Natural killer cell treated with Interleukin-12 subunit alpha and Interleukin-12 subunit beta and Interleukin-15 and Interleukin-18, amount 100 ng/mL, for 72 hours (primary cell): ENCODE results near the gene STAT2. TPM values are rescaled to one million over a fixed set of nuclear protein-coding genes. Genes with fewer than 3 reads are reported as not detected.
A peak's percentile ranks its signal among the peaks of the same experiment; 100 is the strongest.

Source experiments
- ATAC-seq, 2 donors: fragments of 150-1000 bp; cut with Tn5 transposase in 1 of 2; sonication (Bioruptor Pico), chemical (Tn5 transposase) in 1 of 2; 2 replicates each; pipeline ENCODE4 v1.10.0; 2021
- DNase-seq: peaks from one replicate; pipeline ENCODE4 v3.0.0; 2022; ENCODE audit warnings: low spot score
- H3K27ac Mint-ChIP-seq, 2 donors: 1 replicate in 1 of 2; 2 replicates in 1 of 2; pipeline ENCODE4 v1.8.0; 2022; ENCODE audit warnings: mixed read lengths in 2 of 2, mild to moderate bottlenecking in 1 of 2, moderate library complexity in 1 of 2
- H3K27me3 Mint-ChIP-seq, 2 donors: 1 replicate in 1 of 2; 2 replicates in 1 of 2; pipeline ENCODE4 v1.8.0; 2022; ENCODE audit warnings: mixed read lengths in 2 of 2
- H3K36me3 Mint-ChIP-seq: one replicate; pipeline ENCODE4 v1.8.0; 2022; ENCODE audit warnings: mixed read lengths
- H3K4me1 Mint-ChIP-seq, 2 donors: 1 replicate in 1 of 2; 2 replicates in 1 of 2; pipeline ENCODE4 v1.8.0; 2022; ENCODE audit warnings: low read depth in 2 of 2, mixed read lengths in 2 of 2, mild to moderate bottlenecking in 1 of 2
- H3K4me3 Mint-ChIP-seq: one replicate; pipeline ENCODE4 v1.8.0; 2022; ENCODE audit warnings: mixed read lengths
- H3K9me3 Mint-ChIP-seq: 2 replicates; pipeline ENCODE4 v1.8.0; 2022; ENCODE audit warnings: mixed read lengths
- total RNA-seq, 2 donors: library from RNA; stranded (reverse); gene quantifications; one replicate each; pipeline ENCODE4 v1.2.3, GENCODE V29; 2022

Gene STAT2
- total RNA-seq, 2 donors from 2014 or later, result 97.7 to 104 TPM

DNA sequence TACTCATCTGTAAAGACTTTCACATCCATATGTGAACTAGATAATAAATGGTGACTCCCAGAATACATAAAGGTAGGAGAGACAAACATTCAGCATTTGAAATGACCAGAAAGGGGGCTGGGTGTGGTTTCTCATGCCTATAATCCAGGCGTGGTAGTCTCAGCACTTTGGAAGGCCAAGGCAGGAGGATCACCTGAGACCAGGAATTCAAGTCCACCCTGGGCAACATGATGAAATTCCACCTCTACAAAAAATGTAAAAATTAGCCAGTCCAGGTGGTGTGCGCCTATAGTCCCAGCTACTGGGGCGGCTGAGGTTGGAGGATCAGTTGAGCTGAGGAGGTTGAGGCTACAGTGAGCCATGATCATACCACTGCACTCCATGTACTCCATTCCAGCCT is 55.6 kb downstream of the STAT2 start:
- Mint-ChIP-seq H3K4me1 (peaks cover 19 to 21% of the 10 kb centered on the region in 2 donors), H3K27me3 (no peaks in the 10 kb centered on the region), H3K9me3 (no peaks in the 10 kb centered on the region), H3K27ac (no peak overlapping the region), H3K36me3 (no peaks in the 10 kb centered on the region), H3K4me3 (no peak overlapping the region)
- no peak for ATAC-seq
- DNase-seq, result no peak

DNA sequence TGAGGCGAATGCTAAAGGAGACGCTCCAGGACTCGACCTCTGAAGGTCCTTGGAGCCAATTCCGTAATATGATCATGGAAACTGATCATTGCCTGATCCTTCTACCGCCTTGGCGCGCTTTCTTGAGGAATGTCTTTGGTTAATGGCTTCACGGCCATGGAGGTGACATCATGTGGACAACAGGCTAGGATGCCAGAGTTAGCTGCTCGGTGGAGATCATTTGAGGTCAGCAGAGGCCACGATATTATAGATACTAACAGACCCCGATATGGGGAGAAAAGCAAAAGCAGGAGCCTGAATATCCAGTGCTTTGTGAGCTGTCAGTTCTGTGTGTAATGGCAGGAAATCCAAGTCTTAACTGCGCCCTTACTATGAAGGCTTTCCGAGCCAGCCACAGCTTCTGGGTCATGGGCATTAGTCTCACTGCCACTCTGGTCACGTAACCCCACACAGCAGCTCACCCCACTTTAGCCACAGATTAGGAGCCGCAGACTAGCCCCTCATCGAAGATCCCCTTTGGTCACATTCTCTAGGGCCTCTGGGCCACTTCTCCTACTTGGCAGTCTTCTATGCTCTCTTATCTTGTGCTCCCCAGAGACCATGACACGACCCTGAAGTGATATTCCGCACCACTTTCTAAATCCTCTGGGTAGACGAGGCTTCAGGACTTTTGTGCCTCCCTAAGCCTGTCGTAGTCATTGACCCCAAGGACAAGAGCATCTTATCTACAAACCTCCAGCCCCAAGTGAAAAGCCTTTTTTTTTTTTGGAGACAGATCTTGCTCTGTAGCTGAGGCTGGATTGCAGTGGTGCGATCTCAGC is 59.1 kb downstream of the STAT2 start:
- Mint-ChIP-seq H3K4me3 (peak overlapping the region; percentile 84), H3K27me3 (no peaks in the 10 kb centered on the region), H3K36me3 (no peaks in the 10 kb centered on the region), H3K27ac (peak overlapping the region; percentile 87 to 95), H3K4me1 (peaks cover 39 to 49% of the 10 kb centered on the region in 2 donors), H3K9me3 (no peaks in the 10 kb centered on the region)
- ATAC-seq, result no peak
- DNase-seq, result no peak

DNA sequence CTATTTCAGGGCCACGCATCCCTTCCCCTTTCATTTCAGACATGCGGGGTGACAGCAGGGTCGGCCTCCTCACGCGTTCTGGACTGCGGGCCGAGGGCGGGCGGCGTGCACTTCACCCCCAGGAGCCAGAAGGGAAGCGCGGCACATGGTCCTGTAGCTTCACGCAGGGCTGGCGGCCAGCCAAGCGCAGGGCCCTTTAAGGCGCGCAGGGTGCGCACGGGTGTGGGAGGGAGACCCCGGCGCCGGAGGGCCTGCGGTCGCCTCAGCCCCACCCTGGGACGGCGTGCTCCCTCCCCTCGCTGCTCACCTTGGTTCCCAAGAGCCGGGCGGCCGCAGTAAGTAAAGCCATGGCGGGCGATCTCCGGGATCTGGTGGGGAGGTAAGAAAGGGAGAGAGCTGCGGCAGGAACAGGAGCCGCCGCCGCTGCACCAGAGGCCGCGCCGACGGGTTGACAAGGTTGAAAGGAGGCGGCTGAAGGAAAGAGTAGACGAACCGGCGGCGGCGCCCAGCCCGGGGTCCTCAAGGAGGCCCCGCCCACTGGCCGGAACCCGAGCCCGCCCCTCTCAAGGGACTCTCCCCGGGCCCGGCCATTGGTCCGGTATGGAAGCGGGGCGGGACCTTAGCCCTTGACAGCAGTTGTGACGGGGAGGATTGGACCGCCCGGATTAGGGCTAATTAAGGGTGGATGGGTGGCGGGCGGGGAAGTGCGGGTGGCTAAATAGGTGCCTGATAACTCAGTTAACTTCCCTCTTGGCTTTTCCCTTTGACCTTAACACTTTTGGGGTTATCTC is 59.9 kb downstream of the STAT2 start, which contains the start of gene CS:
CS (minus strand) TSS at position 478 of the 791 bp plus-strand sequence; CDS start at position 349, 129 bp downstream.
- Mint-ChIP-seq H3K4me1 (peaks cover 39 to 49% of the 10 kb centered on the region in 2 donors), H3K4me3 (peak within 1 kb of the TSS; percentile 84), H3K27me3 (no peaks in the 10 kb centered on the region), H3K36me3 (no peaks in the 10 kb centered on the region), H3K27ac (peak within 1 kb of the TSS; percentile 87 to 95), H3K9me3 (no peaks in the 10 kb centered on the region)
- DNase-seq, result peak; percentile 100
- peak; percentile 99 to 100 for ATAC-seq

DNA sequence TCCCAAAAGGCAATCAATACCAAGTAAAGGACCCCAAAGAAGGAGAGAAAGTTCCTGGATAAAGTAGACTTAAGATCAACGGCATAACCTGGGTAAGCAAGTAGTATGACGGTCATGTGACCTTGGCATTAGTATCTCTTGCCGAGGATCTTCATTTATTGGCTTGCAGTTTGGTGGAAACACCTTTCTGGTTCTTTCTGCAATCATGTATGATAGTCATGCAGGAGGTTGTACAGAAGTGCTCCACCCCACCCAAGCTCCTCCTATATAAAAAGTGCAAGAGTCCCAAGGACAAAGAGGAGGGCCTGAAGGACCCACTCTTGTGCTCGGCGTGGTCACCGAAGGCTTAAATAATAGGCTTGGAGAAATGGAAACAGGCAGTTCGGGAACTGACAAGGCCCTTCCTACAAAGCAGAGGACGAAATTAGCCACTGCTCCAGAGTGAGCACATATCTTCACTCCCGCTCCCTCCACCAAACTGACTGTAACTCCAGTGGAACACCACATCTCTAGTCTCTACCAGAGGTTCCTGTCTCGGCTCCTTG is 60.5 kb downstream of the STAT2 start:
- Mint-ChIP-seq H3K27ac (peak overlapping the region; percentile 87 to 95), H3K27me3 (no peaks in the 10 kb centered on the region), H3K4me1 (peaks cover 39 to 49% of the 10 kb centered on the region in 2 donors), H3K36me3 (no peaks in the 10 kb centered on the region), H3K9me3 (no peaks in the 10 kb centered on the region), H3K4me3 (peak overlapping the region; percentile 84)
- ATAC-seq (no peak), DNase-seq (no peak)

DNA sequence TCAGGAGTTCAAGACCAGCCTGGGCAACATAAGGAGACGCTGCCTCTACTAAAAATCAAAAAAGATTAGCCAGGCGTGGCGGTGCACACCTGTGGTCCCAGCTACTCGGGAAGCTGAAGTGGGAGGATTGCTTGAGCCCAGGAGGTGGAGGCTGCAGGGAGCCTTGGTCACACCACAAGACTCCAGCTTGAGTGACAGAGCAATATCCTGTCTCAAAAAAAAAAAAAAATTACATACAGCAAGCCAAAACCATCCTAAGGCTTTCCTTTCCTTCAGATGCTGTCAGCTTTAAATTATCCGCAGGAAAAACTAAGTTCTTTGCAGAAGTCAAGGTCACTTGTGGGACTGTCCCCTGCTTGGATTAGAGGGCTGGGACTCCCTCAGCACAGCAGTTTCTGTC is 61.1 kb downstream of the STAT2 start:
- DNase-seq (no peak), ATAC-seq (no peak)
- Mint-ChIP-seq H3K4me3 (peak overlapping the region; percentile 84), H3K27me3 (no peaks in the 10 kb centered on the region), H3K27ac (peak overlapping the region; percentile 87 to 95), H3K36me3 (no peaks in the 10 kb centered on the region), H3K9me3 (no peaks in the 10 kb centered on the region), H3K4me1 (peaks cover 39 to 49% of the 10 kb centered on the region in 2 donors)

DNA sequence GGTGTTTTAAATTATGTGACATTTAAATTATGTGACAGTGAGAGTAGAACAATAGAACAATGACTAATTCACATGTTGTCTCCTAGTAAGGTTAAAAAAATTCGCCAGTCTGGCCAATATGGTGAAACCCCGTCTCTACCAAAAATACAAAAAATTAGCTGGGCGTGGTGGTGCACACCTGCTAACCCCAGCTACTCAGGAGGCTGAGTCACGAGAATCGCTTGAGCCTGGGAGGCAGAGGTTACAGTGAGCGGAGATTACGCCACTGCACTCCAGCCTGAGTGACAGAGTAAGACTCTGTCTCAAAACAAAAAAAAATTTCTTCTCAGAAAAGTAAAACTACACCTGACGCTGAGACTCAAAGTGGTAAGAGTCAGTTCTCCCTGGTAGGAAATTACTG is 62.5 kb downstream of the STAT2 start:
- Mint-ChIP-seq H3K4me3 (peak overlapping the region; percentile 84), H3K27me3 (no peaks in the 10 kb centered on the region), H3K9me3 (no peaks in the 10 kb centered on the region), H3K4me1 (peaks cover 41 to 49% of the 10 kb centered on the region in 2 donors), H3K36me3 (no peaks in the 10 kb centered on the region), H3K27ac (peak overlapping the region in 1 of 2 donors; percentile 53)
- no peak for DNase-seq
- ATAC-seq, result no peak

DNA sequence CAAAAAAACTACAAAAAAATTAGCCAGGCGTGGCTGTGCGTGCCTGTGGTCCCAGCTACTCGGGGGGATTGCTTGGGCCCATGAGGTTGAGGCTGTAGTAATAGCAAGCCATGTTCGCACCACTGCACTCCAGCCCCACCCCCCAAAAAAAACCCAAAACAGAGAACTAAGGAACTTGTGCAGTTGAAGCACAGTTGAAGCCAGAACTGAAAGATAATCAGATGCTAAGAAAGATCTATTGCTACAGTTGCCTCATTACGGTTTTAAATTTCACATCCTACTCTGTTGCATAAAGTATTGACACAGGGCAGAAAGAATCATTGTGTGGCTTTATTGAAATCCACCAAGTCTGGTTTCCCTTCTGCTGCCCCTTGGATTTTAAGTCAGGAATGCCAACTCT is 63.6 kb downstream of the STAT2 start:
- Mint-ChIP-seq H3K27ac (peak overlapping the region in 1 of 2 donors; percentile 53), H3K27me3 (no peaks in the 10 kb centered on the region), H3K4me3 (no peak overlapping the region), H3K9me3 (no peaks in the 10 kb centered on the region), H3K4me1 (peaks cover 36 to 44% of the 10 kb centered on the region in 2 donors), H3K36me3 (no peaks in the 10 kb centered on the region)
- ATAC-seq (no peak), DNase-seq (no peak)

DNA sequence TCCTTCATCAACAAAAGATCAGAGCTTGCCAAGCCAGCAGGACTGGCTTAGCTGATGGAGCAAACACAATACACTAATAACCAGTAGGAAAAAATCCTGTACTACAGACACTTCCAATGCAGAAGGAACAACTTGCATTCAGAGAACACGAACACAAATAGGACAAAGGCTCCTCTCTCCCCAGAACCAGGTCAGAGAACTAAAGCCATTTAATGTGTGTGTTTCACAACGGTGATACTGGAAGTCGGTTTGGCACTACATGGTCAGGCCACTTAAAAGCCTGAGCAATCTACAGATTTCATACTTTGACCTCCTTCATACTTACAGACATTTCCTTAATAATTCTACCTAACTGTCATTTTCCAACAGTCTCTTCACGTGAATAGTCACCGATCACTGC is 66.1 kb downstream of the STAT2 start:
- no peaks in the 10 kb centered on the region for H3K9me3 Mint-ChIP-seq
- peaks cover 23 to 30% of the 10 kb centered on the region in 2 donors for H3K4me1 Mint-ChIP-seq
- no peak for DNase-seq
- ATAC-seq, result no peak
- no peaks in the 10 kb centered on the region for H3K36me3 Mint-ChIP-seq
- no peak overlapping the region for H3K4me3 Mint-ChIP-seq
- no peak overlapping the region for H3K27ac Mint-ChIP-seq
- H3K27me3 Mint-ChIP-seq, result no peaks in the 10 kb centered on the region

Other genes with a start within 250 kb of the STAT2 start
- gene RPL41, start 243.5 kb downstream of the STAT2 start, total RNA-seq, result 1,000 to 10,000 TPM; 2,363 to 2,700 TPM
- 10 to 100 TPM; 11.4 to 14.9 TPM for gene ZC3H10, start 241.8 kb downstream of the STAT2 start, total RNA-seq
- 100 to 1,000 TPM in 1 of 2 donors, 10 to 100 TPM in 1; 89.3 to 120 TPM for gene ESYT1, start 231.8 kb downstream of the STAT2 start, total RNA-seq
- 10 to 100 TPM; 32.0 to 65.5 TPM for gene MYL6B, start 207.5 kb downstream of the STAT2 start, total RNA-seq
- gene MYL6, start 201.7 kb downstream of the STAT2 start, total RNA-seq, result 1,000 to 10,000 TPM; 1,441 to 1,555 TPM
- gene SMARCC2, start 170.6 kb downstream of the STAT2 start, total RNA-seq, result 100 to 1,000 TPM; 102 to 166 TPM
- gene RNF41, start 138.2 kb downstream of the STAT2 start, total RNA-seq, result 10 to 100 TPM; 34.1 to 48.8 TPM
- 10 to 100 TPM; 66.3 to 81.6 TPM for gene NABP2, start 135.8 kb downstream of the STAT2 start, total RNA-seq
- 1 to 10 TPM in 1 of 2 donors, under 1 TPM in 1; 0.50 to 1.4 TPM for gene SLC39A5, start 130.1 kb downstream of the STAT2 start, total RNA-seq
- 10 to 100 TPM; 59.3 to 99.3 TPM for gene ANKRD52, start 101.7 kb downstream of the STAT2 start, total RNA-seq
- 10 to 100 TPM; 15.4 to 26.1 TPM for gene COQ10A, start 93.2 kb downstream of the STAT2 start, total RNA-seq
- 100 to 1,000 TPM; 206 to 278 TPM for gene CS, start 59.8 kb downstream of the STAT2 start, total RNA-seq
- gene CNPY2, start 44.1 kb downstream of the STAT2 start, total RNA-seq, result 100 to 1,000 TPM; 132 to 162 TPM
- 10 to 100 TPM; 22.8 to 42.8 TPM for gene PAN2, start 26.1 kb downstream of the STAT2 start, total RNA-seq
- gene IL23A, start 21.2 kb downstream of the STAT2 start, total RNA-seq, result 1 to 10 TPM in 1 of 2 donors, under 1 TPM in 1; 0.84 to 1.3 TPM
- gene APOF, start 2.8 kb upstream of the STAT2 start, total RNA-seq, result not detected
- gene TIMELESS, start 89.3 kb upstream of the STAT2 start, total RNA-seq, result 10 to 100 TPM; 29.8 to 80.6 TPM
- gene MIP, start 94.5 kb upstream of the STAT2 start, total RNA-seq, result under 1 TPM in 1 of 2 donors, not detected in 1; 0.75 TPM
- gene SPRYD4, start 108.5 kb upstream of the STAT2 start, total RNA-seq, result 1 to 10 TPM; 2.8 to 6.9 TPM
- under 1 TPM in 1 of 2 donors, not detected in 1; 0.17 TPM for gene GLS2, start 128.1 kb upstream of the STAT2 start, total RNA-seq
- 1 to 10 TPM; 1.5 to 2.9 TPM for gene RBMS2, start 161.7 kb upstream of the STAT2 start, total RNA-seq